ENCODE measurements around the gene JPH3.
"Not testable (repeated sequence)": the region's sequence is repeated elsewhere in the genome, so short reads cannot be mapped to it uniquely, and the experiment has no call there.

- not testable (repeated sequence) for TF ChIP-seq EP300, POLR2A, CTCF (IDR thresholded peaks at IDR 0.05)
Measured at GRCh38 chr16:87726577-87726976, 124.3 kb downstream of the JPH3 start.

All from sigmoid colon (tissue), 4 donors.